ENCODE data around the gene LRFN2. TPM values are rescaled to one million over a fixed set of nuclear protein-coding genes. Genes with fewer than 3 reads are reported as not detected.

The LRFN2 gene
- total RNA-seq, 1 donor from 2014 or later = not detected

DNA sequence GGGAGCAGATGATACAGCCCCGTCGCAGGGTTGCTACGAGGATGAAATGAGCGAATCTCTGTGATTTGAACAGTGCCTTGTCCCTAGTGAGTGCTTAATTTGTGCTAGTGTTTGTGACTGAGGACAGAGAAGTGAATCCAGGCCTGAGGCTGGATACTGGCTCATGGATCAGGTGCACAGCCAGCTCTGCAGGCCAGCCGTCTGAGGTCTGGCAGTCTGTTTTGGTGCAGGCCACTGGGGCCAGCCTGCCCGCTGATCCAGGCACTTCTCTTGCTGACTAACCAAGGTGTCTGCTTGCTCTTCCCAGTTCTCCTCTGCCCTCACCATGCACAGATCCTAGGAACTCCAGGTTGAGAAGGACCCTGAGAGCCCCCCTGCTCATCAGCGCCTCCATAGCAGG is 181.0 kb downstream of the LRFN2 start:
- Histone ChIP-seq H3K9me3 (no peaks in the 10 kb centered on the region), H3K27ac (no peak overlapping the region), H3K4me1 (no peaks in the 10 kb centered on the region), H3K27me3 (no peaks in the 10 kb centered on the region), H3K36me3 (no peaks in the 10 kb centered on the region), H3K4me3 (no peak overlapping the region)
- TF ChIP-seq, protein P1, sequence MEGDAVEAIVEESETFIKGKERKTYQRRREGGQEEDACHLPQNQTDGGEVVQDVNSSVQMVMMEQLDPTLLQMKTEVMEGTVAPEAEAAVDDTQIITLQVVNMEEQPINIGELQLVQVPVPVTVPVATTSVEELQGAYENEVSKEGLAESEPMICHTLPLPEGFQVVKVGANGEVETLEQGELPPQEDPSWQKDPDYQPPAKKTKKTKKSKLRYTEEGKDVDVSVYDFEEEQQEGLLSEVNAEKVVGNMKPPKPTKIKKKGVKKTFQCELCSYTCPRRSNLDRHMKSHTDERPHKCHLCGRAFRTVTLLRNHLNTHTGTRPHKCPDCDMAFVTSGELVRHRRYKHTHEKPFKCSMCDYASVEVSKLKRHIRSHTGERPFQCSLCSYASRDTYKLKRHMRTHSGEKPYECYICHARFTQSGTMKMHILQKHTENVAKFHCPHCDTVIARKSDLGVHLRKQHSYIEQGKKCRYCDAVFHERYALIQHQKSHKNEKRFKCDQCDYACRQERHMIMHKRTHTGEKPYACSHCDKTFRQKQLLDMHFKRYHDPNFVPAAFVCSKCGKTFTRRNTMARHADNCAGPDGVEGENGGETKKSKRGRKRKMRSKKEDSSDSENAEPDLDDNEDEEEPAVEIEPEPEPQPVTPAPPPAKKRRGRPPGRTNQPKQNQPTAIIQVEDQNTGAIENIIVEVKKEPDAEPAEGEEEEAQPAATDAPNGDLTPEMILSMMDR (IDR thresholded peaks at IDR 0.05) = no peak
- DNase-seq (ENCODE audit: low spot score in 2 of 2) = no peak
- intact Hi-C loops (cut with DNase I) = no loop called here

DNA sequence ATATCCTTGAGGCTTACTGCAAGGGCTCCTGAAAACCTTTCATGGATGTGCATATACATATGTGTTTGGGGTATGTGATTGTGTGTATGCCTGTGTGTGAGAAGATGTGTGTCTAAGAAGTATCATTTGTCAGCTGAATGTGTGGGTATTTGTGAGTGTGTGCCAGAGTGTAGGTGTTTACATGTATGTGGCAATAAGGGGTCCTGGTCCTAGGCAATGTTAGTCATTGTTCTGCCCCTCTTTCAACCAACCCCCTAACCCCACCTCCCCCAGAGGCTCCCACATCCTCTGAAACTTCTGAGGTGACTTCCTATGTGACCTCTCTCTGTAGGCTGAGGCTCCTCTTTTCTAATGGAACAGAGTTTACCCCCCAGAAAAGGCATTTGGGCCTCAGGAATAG is 186.4 kb downstream of the LRFN2 start:
- TF ChIP-seq, protein P1 (IDR thresholded peaks at IDR 0.05) = no peak
- no peaks in the 10 kb centered on the region for H3K4me1 ChIP-seq
- DNase-seq (ENCODE audit: low spot score in 2 of 2) = no peak
- no peaks in the 10 kb centered on the region for H3K27me3 ChIP-seq
- no peak overlapping the region for H3K4me3 ChIP-seq
- H3K9me3 ChIP-seq = no peaks in the 10 kb centered on the region
- intact Hi-C loops (cut with DNase I) = no loop called here
- H3K27ac ChIP-seq = no peak overlapping the region
- H3K36me3 ChIP-seq = no peaks in the 10 kb centered on the region

DNA sequence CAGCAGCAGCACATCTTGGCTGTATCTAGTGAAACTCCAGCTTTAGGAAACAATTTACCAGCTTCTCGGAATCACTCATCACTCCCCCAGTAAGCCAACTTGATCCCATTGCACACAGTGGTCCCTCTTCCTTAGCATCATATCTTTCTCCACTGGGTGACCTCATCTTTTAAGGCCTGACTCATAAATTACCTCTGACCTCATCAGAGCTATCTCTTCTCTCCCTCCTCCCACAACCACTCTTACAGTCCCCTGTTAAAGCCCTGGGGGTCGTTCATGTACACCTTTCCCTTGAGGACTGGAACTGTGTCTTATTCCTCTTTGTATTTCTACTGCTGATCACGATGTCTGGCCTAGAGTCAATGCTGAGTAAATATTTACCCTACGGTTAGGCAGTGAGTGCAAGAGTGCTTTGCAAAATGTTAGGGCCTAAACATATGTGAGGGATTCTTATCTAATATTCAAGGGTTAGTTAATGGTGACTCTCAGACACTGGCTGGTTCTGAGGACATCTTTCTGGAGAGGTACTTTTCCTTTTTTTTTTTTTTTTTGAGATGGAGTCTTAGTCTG is 187.2 kb downstream of the LRFN2 start:
- intact Hi-C loops (cut with DNase I) = no loop called here
- no peak for DNase-seq (ENCODE audit: low spot score in 2 of 2)
- Histone ChIP-seq H3K36me3 (no peaks in the 10 kb centered on the region), H3K27ac (no peak overlapping the region), H3K4me1 (no peaks in the 10 kb centered on the region), H3K9me3 (no peaks in the 10 kb centered on the region), H3K27me3 (no peaks in the 10 kb centered on the region), H3K4me3 (no peak overlapping the region)
- TF ChIP-seq, protein P1 (IDR thresholded peaks at IDR 0.05) = no peak

DNA sequence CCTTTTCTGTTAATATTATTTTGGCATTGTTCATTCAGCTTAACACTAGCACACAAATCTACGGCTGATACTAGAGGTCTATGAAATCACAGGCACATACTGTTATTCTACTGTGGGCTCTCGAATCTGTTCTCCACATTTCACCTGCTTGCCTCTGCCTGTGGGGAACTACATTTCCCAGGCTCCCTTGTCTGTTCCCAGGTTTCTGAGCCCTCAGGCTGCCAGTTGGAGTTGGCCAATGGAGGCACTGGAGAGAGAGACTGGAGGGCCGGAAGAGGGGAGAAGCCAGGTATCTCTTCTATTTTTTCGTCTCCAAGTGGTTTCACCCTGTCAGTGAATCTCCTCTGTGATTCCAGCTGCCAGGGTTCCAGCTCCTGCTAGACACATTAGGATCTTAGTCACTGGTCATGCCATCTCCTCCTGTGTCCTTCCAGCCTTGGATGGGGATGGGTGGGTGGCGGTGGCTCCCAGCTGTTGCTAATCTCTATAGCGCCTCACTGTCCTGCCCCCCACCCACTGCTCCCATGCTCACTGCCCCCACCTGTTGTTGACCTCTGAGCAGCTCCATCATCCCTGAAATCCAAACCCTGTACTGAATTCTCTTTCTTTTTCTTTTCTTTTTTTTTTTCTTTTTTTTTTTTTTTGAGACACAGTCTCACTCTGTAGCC is 188.2 kb downstream of the LRFN2 start:
- Histone ChIP-seq H3K27ac (no peak overlapping the region), H3K9me3 (no peaks in the 10 kb centered on the region), H3K36me3 (no peaks in the 10 kb centered on the region), H3K4me3 (no peak overlapping the region), H3K4me1 (no peaks in the 10 kb centered on the region), H3K27me3 (no peaks in the 10 kb centered on the region)
- no peak for DNase-seq (ENCODE audit: low spot score in 2 of 2)
- intact Hi-C loops (cut with DNase I) = no loop called here
- TF ChIP-seq, protein P1 (IDR thresholded peaks at IDR 0.05) = no peak

DNA sequence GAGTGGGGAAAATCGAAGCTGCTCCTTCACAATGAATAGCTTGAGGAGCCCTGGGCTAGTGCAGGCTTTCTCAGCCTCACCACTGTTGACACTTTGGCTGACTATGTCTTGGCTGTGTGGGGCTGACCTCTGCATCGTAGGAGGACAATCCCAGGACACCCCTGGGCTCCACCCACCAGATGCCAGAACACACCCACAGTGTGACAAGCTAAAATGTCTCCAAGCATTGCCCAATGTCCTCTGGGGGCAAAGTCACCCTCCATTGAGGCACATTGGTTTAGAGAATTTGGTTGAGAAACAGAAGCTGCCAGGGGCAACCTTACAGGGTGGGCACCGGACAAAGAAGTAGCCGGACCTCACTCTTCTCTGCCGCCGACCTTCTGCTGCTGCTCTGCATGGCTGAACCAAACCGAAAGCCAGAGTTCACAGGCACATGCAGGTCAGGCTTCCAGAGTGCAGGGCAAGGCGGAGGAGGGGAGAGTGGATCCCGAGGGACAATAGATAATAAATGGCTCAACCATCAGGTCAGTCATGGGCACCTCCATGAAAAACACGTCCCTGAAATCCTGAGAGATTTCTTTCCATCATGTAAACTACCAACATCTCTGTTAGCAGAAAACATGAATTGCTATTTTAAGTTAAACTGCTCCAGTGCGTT is 189.0 kb downstream of the LRFN2 start:
- no peaks in the 10 kb centered on the region for H3K4me1 ChIP-seq
- TF ChIP-seq, protein P1 (IDR thresholded peaks at IDR 0.05) = no peak
- no peaks in the 10 kb centered on the region for H3K27me3 ChIP-seq
- no peak for DNase-seq (ENCODE audit: low spot score in 2 of 2)
- no peaks in the 10 kb centered on the region for H3K9me3 ChIP-seq
- no peak overlapping the region for H3K4me3 ChIP-seq
- no peaks in the 10 kb centered on the region for H3K36me3 ChIP-seq
- intact Hi-C loops (cut with DNase I) = no loop called here
- H3K27ac ChIP-seq = no peak overlapping the region

All from ascending aorta (tissue), 2 donors.